Measurements from ENCODE around the gene ANKRD44.
"Not testable (repeated sequence)": the region's sequence is repeated elsewhere in the genome, so short reads cannot be mapped to it uniquely, and the experiment has no call there.

ANKRD44 gene

DNA sequence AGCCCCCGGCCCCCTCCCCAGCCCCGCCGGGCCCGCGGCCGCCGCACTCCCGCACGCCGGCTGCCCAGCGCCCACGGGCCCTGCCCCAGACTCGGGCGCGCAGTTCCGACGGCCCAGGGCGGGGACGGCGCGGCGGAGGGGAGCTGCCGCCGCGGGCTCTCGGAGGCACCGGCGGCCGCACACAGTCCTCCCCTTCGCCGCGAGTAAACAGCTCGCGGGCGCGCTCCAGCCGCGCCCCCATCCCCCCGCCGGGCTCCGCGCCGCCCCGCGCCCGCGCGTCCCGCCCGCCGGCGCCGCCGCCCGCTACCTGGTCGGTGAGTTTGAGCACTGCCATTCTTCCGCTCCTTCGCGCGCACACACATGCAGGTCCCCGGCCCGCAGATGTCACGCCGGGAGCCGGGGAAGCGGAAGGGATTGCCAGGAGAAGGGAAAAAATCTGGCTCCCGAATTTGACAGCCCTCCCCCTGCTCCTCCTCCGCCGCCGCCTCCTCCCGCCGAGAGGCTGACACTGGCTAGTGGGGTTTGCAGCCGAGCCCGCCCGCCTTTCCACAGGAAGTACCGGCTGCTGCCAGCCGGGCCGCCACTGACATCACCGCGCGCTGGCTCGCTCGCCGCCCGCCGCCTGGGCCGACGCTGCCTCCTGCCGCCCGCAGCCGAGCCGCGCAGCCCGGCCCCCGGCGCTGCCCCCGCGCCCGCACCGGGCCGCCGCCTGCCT lies at the start of gene ANKRD44:
Gene ANKRD44, minus strand, starts transcription at position 510 of the 715 bp plus-strand sequence. Its CDS starts 176 bp downstream, at position 334.
- DNase-seq = peak; percentile 96

DNA sequence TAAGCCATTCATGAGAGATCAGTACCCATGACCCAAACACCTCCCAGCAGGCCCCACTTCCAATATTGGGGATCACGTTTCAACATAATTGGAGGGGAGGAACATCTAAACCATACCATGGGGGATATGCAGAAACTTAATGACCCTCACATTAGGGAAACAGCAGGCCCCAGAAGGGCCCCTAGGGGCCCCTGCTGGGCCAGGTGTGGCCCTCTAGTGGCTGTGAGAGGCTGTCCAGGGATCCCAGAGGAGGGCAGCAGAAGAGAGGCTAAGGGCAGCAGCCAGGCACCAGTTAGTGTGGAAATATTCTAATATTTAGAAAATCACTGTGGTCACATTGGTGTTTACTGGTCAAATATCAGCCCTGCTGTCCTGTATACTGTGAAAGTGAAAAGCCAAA lies 49.3 kb upstream of the ANKRD44 start:
- peak; percentile 14 for DNase-seq

DNA sequence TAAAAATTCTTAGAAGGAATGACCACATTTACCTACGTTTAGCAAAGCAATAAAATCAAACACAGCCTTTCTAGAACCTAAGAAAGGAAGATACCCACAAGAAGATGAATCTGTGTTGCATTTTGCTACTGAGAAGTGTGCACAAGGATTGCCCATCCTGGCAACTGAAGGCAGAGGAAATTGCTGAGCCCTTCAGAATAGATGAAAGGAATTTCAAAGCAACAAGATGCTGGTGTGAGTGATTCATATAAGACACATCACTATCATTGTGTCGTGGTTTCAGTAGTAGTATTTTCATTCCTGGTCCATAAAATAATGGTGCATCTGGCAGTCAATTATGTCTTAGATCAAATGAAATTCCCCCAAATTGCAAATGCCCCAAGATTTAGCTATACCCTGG lies 48.4 kb upstream of the ANKRD44 start:
- DNase-seq = no peak

DNA sequence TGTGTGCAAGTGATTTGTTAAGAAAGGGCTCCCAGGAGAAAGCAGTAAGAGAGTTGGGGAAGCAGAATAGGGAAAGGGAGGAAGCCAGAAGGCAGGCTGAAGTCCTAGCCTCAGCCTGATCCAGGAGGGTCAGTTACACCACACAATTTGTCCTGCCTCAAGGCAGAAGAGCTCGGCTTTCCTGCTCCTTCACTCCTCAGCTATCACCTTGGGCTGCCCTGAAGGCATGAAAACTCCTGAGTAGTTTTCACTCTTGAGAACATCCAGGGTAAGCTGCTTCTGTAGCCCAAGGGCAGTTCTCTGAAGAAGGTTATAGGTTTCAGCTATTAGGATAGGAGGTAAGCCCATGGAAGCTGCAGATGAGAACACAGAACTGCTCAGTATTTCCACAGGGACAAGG lies 47.4 kb upstream of the ANKRD44 start:
- no peak for DNase-seq

DNA sequence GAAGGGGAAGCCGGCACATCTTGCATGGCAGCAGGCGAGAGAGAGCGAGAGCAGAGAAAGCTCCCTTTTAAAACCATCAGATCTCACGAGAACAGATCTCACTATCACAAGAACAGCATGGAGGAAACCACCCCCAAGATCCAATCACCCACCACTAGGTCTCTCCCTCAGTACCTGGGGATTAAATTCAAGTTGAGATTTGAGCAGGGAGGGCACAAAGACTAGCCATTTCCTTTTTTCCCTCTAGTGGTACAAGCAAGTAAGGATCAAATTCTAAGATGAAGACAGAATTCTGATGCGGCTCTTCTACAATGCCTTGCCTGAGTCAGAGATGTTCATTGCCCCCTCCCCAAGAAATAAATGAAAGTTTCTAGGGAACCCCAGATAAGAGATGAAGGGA lies 45.6 kb upstream of the ANKRD44 start:
- peak; percentile 28 for DNase-seq

DNA sequence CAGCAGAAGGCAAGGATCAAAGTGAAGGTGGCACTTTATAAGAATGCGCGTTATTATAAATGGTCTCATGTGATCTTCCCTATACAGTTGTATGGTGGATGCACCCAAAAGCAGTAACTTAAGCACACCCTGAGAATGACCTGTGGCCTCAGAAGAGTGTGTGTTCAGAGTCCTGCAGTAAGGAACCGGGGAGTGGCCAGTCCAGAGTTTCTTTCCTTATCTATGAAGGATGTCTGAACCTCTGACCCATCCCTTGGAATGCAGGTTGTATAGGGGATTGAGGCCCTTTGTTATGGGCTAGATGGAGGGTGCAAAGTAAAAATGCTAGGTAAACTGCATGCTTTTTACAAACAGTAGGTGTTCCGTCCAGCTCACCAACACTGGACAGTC lies 43.6 kb upstream of the ANKRD44 start:
- DNase-seq = no peak

DNA sequence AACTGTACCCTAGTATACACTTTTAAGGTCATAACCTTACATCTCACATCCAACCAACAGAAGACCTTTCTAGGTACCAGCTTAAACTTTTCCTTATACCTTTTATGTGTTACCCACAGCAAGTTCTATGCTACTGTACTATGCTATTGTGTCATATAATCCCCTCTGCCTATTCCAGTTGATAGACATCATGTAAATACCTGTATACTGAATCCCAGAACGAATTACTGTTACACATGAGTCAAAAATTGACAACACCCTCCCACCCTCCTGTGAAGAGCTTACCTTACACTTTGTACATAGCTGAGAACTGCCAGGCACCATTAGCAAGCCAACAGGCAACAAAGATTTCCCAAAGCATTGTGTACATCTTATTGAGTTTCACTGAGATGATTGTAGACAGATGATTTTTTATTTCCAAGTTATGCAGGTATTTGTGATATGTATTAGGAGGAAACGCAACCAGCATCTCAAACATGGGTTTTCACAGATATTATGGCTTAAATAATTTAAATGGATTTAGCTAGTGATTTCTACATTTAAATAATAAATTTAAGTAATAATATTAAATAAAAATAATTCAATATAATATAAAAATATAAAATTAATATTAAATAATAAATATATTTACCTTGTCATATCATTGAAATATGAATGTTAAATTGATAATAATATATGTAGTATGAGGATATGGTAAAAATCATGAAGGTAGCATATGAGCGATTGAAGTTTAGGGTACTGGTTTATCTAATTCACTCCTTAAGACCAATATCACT lies 43.0 kb upstream of the ANKRD44 start:
- DNase-seq = no peak

DNA sequence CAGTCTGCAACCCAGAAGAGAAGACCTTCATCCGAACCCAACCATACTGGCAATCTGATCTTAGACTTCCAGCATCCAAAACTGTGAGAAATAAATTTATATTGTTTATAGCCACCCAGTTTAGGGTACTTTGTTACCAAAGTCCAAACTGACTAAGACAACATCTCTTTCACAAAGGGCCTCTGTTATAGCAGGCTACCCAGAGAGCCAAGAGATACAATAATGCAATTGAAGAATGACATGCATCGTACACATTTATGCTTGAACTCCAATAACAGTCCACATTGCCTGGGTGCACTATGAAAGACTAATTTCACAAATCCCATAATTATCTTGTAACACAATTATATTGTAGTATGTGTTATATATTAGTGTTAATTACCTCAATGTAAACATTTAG lies 39.1 kb upstream of the ANKRD44 start:
- no peak for DNase-seq

DNA sequence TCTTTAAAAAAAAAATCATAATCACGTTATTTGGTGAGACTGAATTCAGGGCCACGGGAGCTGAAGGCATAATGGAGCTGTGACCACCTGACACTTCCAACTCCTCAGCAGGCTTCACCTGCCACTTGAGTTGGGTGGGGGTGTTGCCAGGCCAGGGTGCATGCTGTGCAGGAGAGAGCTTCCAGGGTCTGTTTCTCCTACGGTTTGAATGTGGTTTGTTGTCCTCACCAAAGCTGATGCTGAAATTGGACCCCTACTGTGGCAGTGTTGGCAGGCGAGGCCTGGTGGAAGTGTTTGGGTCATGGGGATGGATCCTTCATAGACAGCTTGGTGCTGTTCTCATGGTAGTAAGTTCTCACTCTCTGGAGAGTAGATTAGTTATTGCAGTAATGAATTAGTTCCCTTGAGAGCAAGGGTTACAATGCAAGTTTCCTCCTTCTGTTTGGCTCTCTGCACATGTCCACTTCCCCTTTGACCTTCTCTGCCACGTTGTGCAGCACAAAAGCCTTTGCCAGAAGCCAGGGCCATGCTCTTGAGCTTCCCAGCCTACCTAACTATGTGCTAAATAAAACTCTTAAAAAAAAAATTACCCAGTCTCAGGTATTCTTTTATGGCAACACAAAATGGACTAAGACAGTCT lies 38.3 kb upstream of the ANKRD44 start:
- DNase-seq = no peak

DNA sequence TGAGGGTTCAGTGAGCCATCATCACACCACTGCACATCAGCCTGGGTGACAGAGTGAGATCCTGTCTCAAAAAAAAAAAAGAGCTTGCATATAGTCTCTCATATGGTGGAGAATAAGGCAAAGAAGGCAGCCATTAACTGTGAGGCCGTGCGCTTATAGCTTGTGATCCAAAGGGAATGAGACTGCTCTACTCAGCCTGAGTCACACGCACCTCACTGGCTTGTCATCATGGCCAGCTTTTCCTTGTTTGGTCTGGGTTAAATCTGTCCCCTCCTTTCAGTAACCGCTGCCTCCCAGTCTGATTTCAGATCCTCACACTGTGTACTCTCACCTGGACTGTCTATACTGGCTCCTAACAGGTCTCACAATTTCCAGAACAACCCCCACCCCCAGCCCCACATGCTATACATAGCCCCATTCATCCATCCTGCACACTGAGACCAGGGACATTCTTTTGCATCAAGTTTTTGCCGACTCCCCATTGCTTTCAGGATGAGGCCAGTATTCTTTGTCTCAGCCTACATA lies 35.3 kb upstream of the ANKRD44 start:
- DNase-seq = no peak

DNA sequence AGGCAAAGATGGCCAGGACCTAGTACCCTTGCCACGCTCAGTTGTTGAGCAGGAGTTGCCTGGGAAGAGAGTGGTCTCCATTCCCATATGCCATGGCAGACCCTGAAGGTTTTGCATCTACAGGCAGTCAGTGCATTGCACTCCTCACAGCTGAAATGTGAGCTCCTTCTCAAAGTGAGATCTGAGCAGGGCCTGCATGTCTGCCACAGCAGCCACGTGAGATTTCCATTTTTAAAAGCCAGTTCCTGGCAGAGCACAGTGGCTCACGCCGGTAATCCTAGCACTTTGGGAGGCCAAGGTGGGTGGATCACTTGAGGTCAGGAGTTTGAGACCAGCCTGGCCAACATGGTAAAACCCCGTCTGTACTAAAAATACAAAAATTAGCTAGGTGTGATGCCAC lies 33.4 kb upstream of the ANKRD44 start:
- not testable (repeated sequence) for DNase-seq

DNA sequence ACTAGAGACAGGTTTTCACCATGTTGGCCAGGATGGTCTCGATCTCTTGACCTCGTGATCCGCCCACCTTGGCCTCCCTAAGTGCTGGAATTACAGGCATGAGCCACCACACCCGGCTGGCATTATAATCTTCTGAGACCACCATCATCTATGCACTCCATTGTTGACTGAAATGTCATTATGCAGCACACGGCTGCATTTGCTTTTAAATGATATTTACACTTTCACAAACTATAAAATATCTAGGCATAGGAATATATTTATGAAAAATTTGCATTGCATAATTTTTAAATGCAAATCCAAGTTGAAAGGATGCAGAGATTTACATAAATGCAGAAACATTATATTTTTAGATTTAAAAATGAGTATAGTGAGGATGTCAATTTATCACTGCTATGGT lies 30.0 kb upstream of the ANKRD44 start:
- no peak for DNase-seq

DNA sequence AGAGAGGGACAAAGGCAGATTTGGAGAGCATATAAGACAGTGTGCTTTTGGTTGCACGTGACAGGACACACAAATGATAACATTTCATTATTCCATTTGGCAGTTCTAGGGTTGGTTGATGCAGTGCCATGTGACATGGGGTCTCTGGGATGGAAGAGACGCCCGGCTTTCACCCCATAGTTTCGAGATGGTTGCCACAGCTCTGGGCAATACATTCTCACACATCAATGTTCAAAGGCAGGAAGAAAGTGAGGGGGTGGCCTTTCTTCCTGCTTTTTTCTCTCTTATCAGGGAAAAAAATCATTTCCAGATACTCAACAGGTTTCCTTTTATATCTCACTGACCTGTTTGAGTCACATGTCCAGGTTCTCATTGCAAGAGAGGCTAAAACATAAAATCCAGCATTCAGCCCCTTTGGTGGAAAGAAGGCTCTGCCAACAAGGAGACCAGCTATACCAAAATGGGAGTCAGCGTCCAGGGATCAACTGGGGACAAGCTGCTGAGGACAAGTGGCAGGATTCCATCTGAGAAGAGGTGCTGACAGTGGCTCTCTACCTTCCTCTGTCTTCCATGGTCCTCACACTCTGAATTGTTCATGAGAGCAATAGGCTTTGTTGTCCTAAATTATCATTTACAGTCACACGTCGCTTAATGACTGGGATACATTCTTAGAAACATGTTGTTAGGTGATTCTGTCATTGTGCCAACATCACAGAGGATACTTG lies 29.1 kb upstream of the ANKRD44 start:
- DNase-seq = no peak

DNA sequence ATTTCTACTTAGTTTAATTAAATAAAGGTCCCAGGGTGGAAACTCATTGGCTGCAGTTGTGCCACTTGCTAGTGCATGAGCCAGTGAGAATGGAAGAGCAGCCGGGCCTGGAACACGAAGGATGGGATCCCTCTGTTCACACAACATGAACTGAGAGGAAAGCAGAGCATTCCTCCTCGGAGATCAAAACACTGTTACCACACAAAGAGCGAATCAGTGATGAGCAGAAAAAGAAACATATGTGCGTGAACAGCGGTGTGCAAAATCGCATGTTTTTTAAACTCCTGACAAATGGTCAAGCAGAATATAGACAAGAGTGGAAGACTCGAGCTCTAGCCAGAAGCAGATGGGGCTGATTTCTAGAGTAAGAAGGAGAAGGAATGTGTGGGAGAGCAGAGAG lies 28.4 kb upstream of the ANKRD44 start:
- no peak for DNase-seq

DNA sequence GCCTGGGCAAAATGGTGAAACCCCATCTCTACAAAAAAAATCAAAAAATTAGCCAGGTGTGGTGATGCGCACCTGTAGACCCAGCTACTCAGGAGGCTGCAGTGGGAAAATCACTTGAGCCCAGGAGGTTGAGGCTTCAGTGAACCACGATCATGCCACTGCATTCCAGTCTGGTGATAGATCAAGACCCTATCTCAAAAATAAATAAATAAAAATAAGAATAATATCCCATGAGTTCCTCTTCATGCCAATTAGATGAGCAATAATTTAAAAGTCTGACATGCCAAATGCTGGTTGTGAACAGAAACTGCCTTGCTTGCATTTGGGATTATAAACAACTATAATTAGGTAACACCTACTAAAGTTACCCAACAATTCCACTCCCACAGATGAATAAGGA lies 22.1 kb upstream of the ANKRD44 start:
- no peak for DNase-seq

DNA sequence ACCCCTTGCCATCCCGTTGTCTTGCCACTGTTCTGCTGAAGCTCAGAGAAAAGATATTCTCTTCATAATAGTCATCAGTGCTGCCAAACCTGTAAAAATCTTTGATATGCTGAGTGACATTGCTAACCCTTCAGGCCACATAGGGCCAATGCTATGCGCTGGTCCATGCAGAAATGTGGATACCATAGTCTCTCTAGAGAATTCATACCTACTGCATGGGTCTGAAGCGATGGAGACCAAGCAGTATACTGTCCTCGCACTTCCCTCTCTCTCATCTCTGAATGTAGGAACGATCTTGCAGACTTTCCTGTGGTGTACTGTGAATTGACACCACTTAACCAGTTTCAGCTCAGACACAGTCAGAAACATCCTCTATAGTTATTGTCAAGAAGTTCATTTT lies 17.9 kb upstream of the ANKRD44 start:
- no peak for DNase-seq

DNA sequence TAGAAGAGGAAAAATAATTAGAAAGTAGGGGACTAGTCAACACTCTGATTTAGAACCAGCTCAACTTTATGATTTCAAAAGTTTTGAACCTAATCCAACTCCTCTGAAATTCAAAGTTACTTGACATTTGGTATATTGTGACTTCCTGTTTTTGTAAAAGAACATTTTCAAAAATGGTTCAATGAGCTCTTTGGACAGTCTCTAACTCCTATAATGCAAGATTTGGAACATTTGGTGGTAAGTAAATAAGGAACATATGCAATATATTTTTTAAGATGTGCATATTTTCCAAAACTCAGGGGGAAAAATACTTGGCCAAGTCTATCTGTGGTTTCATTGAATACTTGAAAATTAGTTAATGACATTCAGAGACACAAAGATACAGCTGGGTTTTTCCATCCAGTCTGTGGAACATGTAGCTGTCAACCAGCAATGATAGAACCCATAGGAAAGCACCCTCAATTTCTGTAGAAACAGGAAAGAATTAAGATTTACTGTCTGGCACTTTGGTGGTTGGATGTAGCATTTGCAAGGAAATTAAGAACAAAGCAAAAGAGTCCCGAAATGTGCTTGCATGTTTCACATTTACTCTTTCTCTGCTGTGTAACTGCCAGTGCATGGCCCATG lies 17.0 kb upstream of the ANKRD44 start:
- DNase-seq = no peak

DNA sequence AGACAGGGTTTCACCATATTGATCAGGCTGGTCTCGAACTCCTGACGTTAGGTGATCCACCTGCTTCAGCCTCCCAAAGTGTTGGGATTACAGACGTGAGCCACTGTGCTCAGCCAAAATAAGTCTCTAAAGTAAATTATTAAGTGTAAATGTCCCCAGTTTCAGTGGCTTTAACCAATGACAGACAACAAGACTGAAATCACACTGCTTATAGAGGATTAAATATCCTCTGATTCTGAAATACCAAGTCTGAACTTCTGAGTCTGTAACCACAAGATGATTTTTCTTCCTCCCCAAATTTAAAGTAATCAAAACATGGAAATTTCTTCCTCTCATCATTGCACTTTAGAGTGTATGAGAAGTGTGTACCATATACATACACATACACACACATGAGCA lies 16.5 kb upstream of the ANKRD44 start:
- DNase-seq = no peak

DNA sequence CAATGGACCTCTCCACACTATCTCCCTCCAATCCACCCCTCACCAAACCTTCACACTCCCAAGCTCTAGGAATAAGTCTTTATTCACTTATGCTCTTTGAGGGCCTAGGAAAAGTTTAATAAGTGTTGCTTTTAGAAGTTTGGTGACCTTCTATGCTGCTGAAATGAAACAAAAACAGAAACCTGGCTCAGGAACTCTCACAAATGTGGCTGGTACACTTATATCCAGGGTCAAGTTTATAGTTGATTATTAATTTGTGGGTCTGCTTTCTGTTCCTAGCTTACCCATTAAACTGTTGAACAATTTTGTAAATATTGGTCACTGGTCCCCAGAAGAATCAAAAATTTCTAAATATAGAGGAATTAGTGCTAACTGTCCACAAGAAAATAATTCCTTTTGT lies 14.2 kb upstream of the ANKRD44 start:
- no peak for DNase-seq

DNA sequence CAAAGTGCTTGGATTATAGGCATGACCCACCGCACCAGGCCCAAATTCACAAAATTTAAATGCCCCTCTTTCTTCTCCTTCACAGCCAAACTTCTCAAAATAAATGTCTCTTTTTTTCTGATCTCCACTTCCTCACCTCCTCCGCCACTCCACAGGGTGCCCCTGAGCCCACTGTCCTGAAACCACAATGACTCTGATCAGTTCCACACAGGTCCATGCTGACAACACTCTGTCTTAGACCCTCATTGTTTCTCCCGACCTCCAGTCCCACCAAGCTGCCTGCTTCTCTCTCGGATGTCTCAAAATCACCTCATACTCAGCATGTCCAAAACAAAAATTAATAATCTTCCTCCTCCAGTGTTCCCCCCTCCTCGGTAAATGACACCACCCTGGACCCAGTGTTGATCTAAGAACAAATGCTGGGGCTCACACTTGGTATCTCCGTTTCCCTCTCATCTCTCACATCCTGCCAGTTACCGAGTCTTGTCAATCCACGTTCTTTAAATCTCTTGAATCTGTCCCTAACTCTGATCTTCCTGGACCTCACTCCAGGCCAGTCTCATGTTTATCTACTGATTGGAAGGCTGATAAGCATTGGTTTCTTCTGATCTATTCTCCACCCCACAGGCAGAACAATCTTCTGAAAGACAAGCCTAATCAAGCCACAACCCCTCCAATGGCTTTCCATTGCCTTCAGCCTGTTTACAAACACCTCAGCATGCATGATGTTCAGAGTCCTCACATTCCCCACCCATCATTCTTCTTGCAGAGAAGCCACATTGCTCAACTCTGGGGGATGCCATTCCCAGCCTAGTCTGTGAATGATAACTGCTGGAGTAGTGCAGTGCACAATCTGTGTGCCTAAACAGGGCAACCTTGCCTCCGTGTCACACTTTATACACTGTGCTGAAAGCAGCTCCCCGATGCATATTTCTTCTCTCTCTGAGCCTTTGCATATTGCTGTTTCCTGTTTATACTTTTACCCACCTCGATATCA lies 12.4 kb upstream of the ANKRD44 start:
- DNase-seq = no peak

DNA sequence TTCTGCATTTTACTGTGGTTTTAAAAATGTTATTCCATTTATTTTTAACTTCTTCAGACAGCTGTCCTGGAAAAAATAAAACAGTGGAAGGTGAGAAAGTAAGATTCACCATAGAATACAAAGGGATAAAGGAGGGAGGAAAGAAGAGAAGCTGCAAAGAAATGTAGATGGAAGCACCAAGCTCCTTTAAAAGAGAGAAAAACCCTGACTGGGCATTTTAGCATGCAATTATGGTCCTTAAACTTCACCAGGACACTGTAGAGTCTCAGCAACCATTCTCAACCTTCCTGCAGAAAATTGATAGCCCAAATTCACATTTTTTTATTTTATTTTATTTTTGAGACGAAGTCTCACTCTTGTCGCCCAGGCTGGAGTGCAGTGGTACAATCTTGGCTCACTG lies 11.6 kb upstream of the ANKRD44 start:
- DNase-seq = no peak

All from DMS53 (cell line).